ENCODE measurements around the gene DAB1.

DNA sequence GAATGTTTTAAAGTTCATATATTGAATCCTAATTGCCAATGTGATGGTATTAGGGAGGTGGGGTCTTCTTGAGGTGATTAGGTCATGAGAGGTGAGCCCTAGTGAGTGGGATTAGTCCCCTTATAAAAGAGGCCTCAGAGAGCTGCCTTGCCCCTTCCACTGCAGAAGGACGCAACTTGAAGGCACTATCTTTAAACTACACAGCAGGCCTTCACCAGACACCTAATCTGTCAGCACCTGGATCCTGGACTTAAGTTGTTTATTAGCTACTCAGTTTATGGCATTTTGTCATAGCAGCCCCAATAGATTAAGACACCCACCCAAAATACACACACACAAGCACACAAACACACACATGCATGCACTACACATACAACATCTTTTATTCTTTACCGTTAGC, 61.4 kb downstream of the DAB1 start:
- TF ChIP-seq, protein P1, sequence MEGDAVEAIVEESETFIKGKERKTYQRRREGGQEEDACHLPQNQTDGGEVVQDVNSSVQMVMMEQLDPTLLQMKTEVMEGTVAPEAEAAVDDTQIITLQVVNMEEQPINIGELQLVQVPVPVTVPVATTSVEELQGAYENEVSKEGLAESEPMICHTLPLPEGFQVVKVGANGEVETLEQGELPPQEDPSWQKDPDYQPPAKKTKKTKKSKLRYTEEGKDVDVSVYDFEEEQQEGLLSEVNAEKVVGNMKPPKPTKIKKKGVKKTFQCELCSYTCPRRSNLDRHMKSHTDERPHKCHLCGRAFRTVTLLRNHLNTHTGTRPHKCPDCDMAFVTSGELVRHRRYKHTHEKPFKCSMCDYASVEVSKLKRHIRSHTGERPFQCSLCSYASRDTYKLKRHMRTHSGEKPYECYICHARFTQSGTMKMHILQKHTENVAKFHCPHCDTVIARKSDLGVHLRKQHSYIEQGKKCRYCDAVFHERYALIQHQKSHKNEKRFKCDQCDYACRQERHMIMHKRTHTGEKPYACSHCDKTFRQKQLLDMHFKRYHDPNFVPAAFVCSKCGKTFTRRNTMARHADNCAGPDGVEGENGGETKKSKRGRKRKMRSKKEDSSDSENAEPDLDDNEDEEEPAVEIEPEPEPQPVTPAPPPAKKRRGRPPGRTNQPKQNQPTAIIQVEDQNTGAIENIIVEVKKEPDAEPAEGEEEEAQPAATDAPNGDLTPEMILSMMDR (IDR thresholded peaks at IDR 0.05), result no peak
- TF ChIP-seq POLR2A (IDR thresholded peaks at IDR 0.05), result no peak
